H1 (cell line): Measurements from ENCODE around the gene RHOV.

ENCODE experiments used
- CTCF ChIP-seq, 3 experiments: IDR thresholded peaks; 1 replicate in 2 of 3; 2 replicates in 1 of 3; pipeline versions ENCODE4 v1.5.1 to v1.6.1; 2011; ENCODE audit warnings: low read length in 3 of 3, mild to moderate bottlenecking in 3 of 3, inconsistent platforms in 2 of 3, low read depth in 1 of 3, moderate library complexity in 1 of 3; ENCODE audit not compliant: insufficient read depth in 1 of 3; ENCODE audit errors: control extremely low read depth in 1 of 3
- EP300 ChIP-seq, 2 experiments: IDR thresholded peaks; 1 replicate in 1 of 2; 2 replicates in 1 of 2; pipeline ENCODE4 v1.6.1; 2011 to 2012; ENCODE audit warnings: low read depth in 2 of 2, low read length in 2 of 2, mild to moderate bottlenecking in 2 of 2, borderline replicate concordance in 1 of 2, inconsistent platforms in 1 of 2, moderate library complexity in 1 of 2
- POLR2A ChIP-seq, 2 experiments: IDR thresholded peaks; 1 replicate in 1 of 2; 2 replicates in 1 of 2; pipeline ENCODE4 v1.6.1; 2011; ENCODE audit warnings: low read depth in 2 of 2, low read length in 2 of 2, mild to moderate bottlenecking in 2 of 2; ENCODE audit errors: control extremely low read depth in 1 of 2
- POLR2AphosphoS5 ChIP-seq: IDR thresholded peaks from 2 replicates; pipeline ENCODE4 v1.6.1; 2011; ENCODE audit warnings: low read depth, low read length
- RFX5 ChIP-seq: IDR thresholded peaks from 2 replicates; pipeline ENCODE4 v1.6.1; 2011; ENCODE audit warnings: low read depth, low read length, improper control_type of control experiment, borderline replicate concordance
- SP4 ChIP-seq: IDR thresholded peaks from 2 replicates; pipeline ENCODE4 v1.6.1; 2012; ENCODE audit warnings: low read length, inconsistent platforms
- TAF7 ChIP-seq: optimal IDR thresholded peaks from 2 replicates; pipeline ENCODE3; 2011; ENCODE audit warnings: low read depth, mild to moderate bottlenecking, inconsistent platforms, low read length, moderate library complexity, borderline replicate concordance

GRCh38 chr15:40845511-40846284, 28.3 kb downstream of the RHOV start:
- TF ChIP-seq RFX5: no peak
- peak in 1 of 2 experiments; percentile 53; a peak in 2 of 3 replicates for TF ChIP-seq POLR2A (IDR thresholded peaks at IDR 0.05; ENCODE audit: control extremely low read depth in 1 of 2, low read depth in 2 of 2, low read length in 2 of 2)
- no peak for TF ChIP-seq SP4
- no peak for TF ChIP-seq POLR2AphosphoS5
- no peak for TF ChIP-seq EP300 (IDR thresholded peaks at IDR 0.05; ENCODE audit: borderline replicate concordance in 1 of 2, low read depth in 2 of 2, low read length in 2 of 2)
- TF ChIP-seq TAF7: no peak
- TF ChIP-seq CTCF (IDR thresholded peaks at IDR 0.05; ENCODE audit: control extremely low read depth in 1 of 3, insufficient read depth in 1 of 3, low read depth in 1 of 3, low read length in 3 of 3): no peak
